ENCODE measurements around the gene GFOD2.

The GFOD2 gene

GRCh38 chr16:67628216-67628615 is 90.9 kb downstream of the GFOD2 start:
- no peak for TF ChIP-seq CTCF (IDR thresholded peaks at IDR 0.05; ENCODE audit: low read length, missing control alignments)

More at GRCh38 chr16:67628216-67628615, 90.9 kb downstream of the GFOD2 start:
- no peak for DNase-seq (ENCODE audit: low read depth)
- no peak overlapping the region for H3K4me3 ChIP-seq (replicated peaks; ENCODE audit: low read depth, low read length)

All from fibroblast of pulmonary artery (primary cell).